A549 (cell line): ENCODE results near the gene ADAM12. TPM values are rescaled to one million over a fixed set of nuclear protein-coding genes. Genes with fewer than 3 reads are reported as not detected.
A peak's percentile ranks its signal among the peaks of the same experiment; 100 is the strongest.

Experiments
- ATAC-seq, 2 experiments: fragments of 200-7000 bp in 1 of 2; fragments of >200 bp in 1 of 2; cut with Nextera tagmentation in 1 of 2; cut with Tn5 transposase in 1 of 2; 3 replicates each; pipeline versions ENCODE4 v1.8.0 to v1.9.1; 2018 to 2020; ENCODE audit warnings: mild to moderate bottlenecking in 1 of 2, moderate library complexity in 1 of 2
- CTCF ChIA-PET: fragments of 300-600 bp; sonication (Branson Sonifier 250); formaldehyde crosslinking; extraction: SDS; loops from one replicate; lab custom pipeline; 2021; ENCODE audit warnings: antibody characterized with exemption, inconsistent platforms; lab: Yijun Ruan, JAX
- POLR2A ChIA-PET: fragments of 350-600 bp; formaldehyde crosslinking; extraction: SDS; loops from one replicate; lab custom pipeline; 2021; ENCODE audit warnings: antibody characterized with exemption, inconsistent platforms; lab: Yijun Ruan, JAX
- DNase-seq, 2 experiments: peaks; one replicate each; pipeline versions ENCODE4 v3.0.0 to v3.0.0-alpha.2; 2011 to 2016; ENCODE audit warnings: low read depth in 1 of 2, low spot score in 1 of 2
- FAIRE-seq: peaks from 2 replicates; lab custom pipeline; 2011; peaks lifted over from hg19 to GRCh38; lab: Jason Lieb, UNC
- H3K27ac ChIP-seq, 2 experiments: fragments of >200 bp; sonication (Bioruptor Twin); formaldehyde crosslinking; 3 replicates each; pipeline ENCODE4 v1.5.1; 2016 to 2017
- H3K4me1 ChIP-seq: fragments of >200 bp; sonication (Bioruptor Twin); formaldehyde crosslinking; 3 replicates; pipeline ENCODE4 v1.6.1; 2016
- H3K4me2 ChIP-seq: fragments of >200 bp; sonication (Bioruptor Twin); formaldehyde crosslinking; 3 replicates; pipeline ENCODE4 v1.6.1; 2016
- H3K4me3 ChIP-seq: fragments of >200 bp; sonication (Bioruptor Twin); formaldehyde crosslinking; 3 replicates; pipeline ENCODE4 v1.5.1; 2016
- H3K9me3 ChIP-seq: fragments of >200 bp; sonication (Bioruptor Twin); formaldehyde crosslinking; 3 replicates; pipeline ENCODE4 v1.6.1; 2016
- ATOH8 ChIP-seq: fragments of 250-450 bp; sonication (Bioruptor Pico); IDR thresholded peaks from 2 replicates; pipeline ENCODE4 v1.5.0; 2020; ENCODE audit warnings: low read depth, mild to moderate bottlenecking, moderate library complexity
- BCL3 ChIP-seq: fragments of >200 bp; sonication (Bioruptor Twin); formaldehyde crosslinking; IDR thresholded peaks from 3 replicates; pipeline ENCODE4 v1.6.1; 2016
- BHLHE40 ChIP-seq: IDR thresholded peaks from 2 replicates; pipeline ENCODE4 v1.6.1; 2012; ENCODE audit warnings: low read depth, low read length, inconsistent platforms
- CBX2 ChIP-seq: fragments of 200-600 bp; sonication (generic); IDR thresholded peaks from 2 replicates; pipeline ENCODE4 v1.6.1; 2016; ENCODE audit warnings: low read depth, mild to moderate bottlenecking, borderline replicate concordance
- CBX8 ChIP-seq: fragments of 200-600 bp; sonication (generic); IDR thresholded peaks from 2 replicates; pipeline ENCODE4 v1.6.1; 2016
- CHD2 ChIP-seq: fragments of 150-350 bp; IDR thresholded peaks from 2 replicates; pipeline ENCODE4 v1.6.1; 2014; ENCODE audit warnings: low read length; ENCODE audit not compliant: partially characterized antibody
- CHD4 ChIP-seq: fragments of 200-600 bp; sonication (generic); IDR thresholded peaks from 2 replicates; pipeline ENCODE4 v1.6.1; 2016; ENCODE audit warnings: antibody characterized with exemption, mild to moderate bottlenecking, borderline replicate concordance
- EHMT2 ChIP-seq: fragments of 200-600 bp; sonication (generic); IDR thresholded peaks from 2 replicates; pipeline ENCODE4 v1.6.1; 2016; ENCODE audit warnings: antibody characterized with exemption, low read depth, mild to moderate bottlenecking, moderate library complexity
- FOSB ChIP-seq: fragments of 250-450 bp; sonication (Bioruptor Pico); IDR thresholded peaks from 2 replicates; pipeline ENCODE4 v1.5.0; 2020; ENCODE audit warnings: mild to moderate bottlenecking, moderate library complexity
- HEYL ChIP-seq: fragments of 250-450 bp; sonication (Bioruptor Pico); IDR thresholded peaks from 2 replicates; pipeline ENCODE4 v1.8.0; 2021; ENCODE audit warnings: mild to moderate bottlenecking, moderate library complexity
- HMGXB4 ChIP-seq: fragments of 250-450 bp; sonication (Bioruptor Pico); IDR thresholded peaks from 2 replicates; pipeline ENCODE4 v1.5.0; 2021; ENCODE audit warnings: mild to moderate bottlenecking, moderate library complexity, borderline replicate concordance
- HOXA7 ChIP-seq: fragments of 250-450 bp; sonication (Bioruptor Pico); IDR thresholded peaks from 2 replicates; pipeline ENCODE4 v1.5.0; 2020; ENCODE audit warnings: mild to moderate bottlenecking, moderate library complexity
- HOXB5 ChIP-seq: fragments of 250-450 bp; sonication (Bioruptor Pico); IDR thresholded peaks from 2 replicates; pipeline ENCODE4 v1.5.0; 2020; ENCODE audit warnings: mild to moderate bottlenecking, moderate library complexity
- JUN ChIP-seq, 2 experiments: fragments of >200 bp; sonication (Bioruptor Twin); formaldehyde crosslinking; IDR thresholded peaks; 2 replicates in 1 of 2; 3 replicates in 1 of 2; pipeline ENCODE4 v1.6.1; 2016 to 2017
- MAX ChIP-seq: IDR thresholded peaks from 2 replicates; pipeline ENCODE4 v1.6.1; 2012
- NR3C1 ChIP-seq: fragments of >200 bp; sonication (Bioruptor Twin); formaldehyde crosslinking; IDR thresholded peaks from 3 replicates; pipeline ENCODE4 v1.6.1; 2017
- PHF8 ChIP-seq: fragments of 200-600 bp; sonication (generic); IDR thresholded peaks from 2 replicates; pipeline ENCODE4 v1.6.1; 2016; ENCODE audit warnings: low read depth, mild to moderate bottlenecking, antibody characterized with exemption, moderate library complexity, borderline replicate concordance
- POLR2A ChIP-seq: IDR thresholded peaks from 2 replicates; pipeline ENCODE4 v1.6.1; 2012; ENCODE audit warnings: mild to moderate bottlenecking, low read length
- RAD21 ChIP-seq, 2 experiments: fragments of >200 bp in 1 of 2; sonication (Bioruptor Twin) in 1 of 2; formaldehyde crosslinking in 1 of 2; IDR thresholded peaks in 1 of 2; conservative IDR thresholded peaks in 1 of 2; 2 replicates in 1 of 2; 3 replicates in 1 of 2; pipeline ENCODE4 v1.6.1; 2012 to 2018; ENCODE audit warnings: inconsistent platforms in 1 of 2
- SREBF2 ChIP-seq: fragments of 450-650 bp; IDR thresholded peaks from 2 replicates; pipeline ENCODE4 v1.6.1; 2014; ENCODE audit warnings: mild to moderate bottlenecking, moderate library complexity
- TFCP2L1 ChIP-seq: fragments of 250-450 bp; sonication (Bioruptor Pico); IDR thresholded peaks from 2 replicates; pipeline ENCODE4 v1.5.0; 2021; ENCODE audit warnings: mild to moderate bottlenecking
- ZC3H11A ChIP-seq: fragments of 450-650 bp; IDR thresholded peaks from 2 replicates; pipeline ENCODE4 v1.6.1; 2014; ENCODE audit warnings: antibody characterized with exemption, mild to moderate bottlenecking
- ZNF302 ChIP-seq: fragments of 250-450 bp; sonication (Bioruptor Pico); IDR thresholded peaks from 2 replicates; pipeline ENCODE4 v1.9.0; 2021; ENCODE audit warnings: inconsistent platforms, mild to moderate bottlenecking, moderate library complexity
- ZSCAN20 ChIP-seq: fragments of 250-450 bp; sonication (Bioruptor Pico); IDR thresholded peaks from 2 replicates; pipeline ENCODE4 v1.8.0; 2022; ENCODE audit warnings: mild to moderate bottlenecking, moderate library complexity
- WGBS: methylation state at CpG from one replicate; pipeline ENCODE4 v1.1.6; 2017; ENCODE audit errors: missing lambda C conversion rate; 5-methylcytosine and 5-hydroxymethylcytosine counted together
- polyA plus RNA-seq, 4 experiments: library from polyadenylated mRNA; depleted of rRNA in 3 of 4; stranded (reverse); fragments of >200 nt; fragmentation: RNase III in 1 of 4; extraction: RNeasy Plus Mini Kit Qiagen cat#74134 plus additional on column Dnase treatment in 1 of 4; gene quantifications; 2 replicates in 3 of 4; 3 replicates in 1 of 4; pipeline ENCODE4 v1.2.3, GENCODE V29; 2011 to 2017
- TF ChIP-seq, protein P1 (sequence below): fragments of 150-350 bp; IDR thresholded peaks from 2 replicates; pipeline ENCODE4 v1.6.1; 2014; ENCODE audit warnings: low read depth, mild to moderate bottlenecking, low read length

Gene ADAM12
- polyA plus RNA-seq, 2 of the 4 experiments (the other 2 are of a cell fraction), result 1.6 to 4.8 TPM

GRCh38 chr10:126400641-126401040 lies 12.4 kb upstream of the ADAM12 start:
- Histone ChIP-seq H3K4me3 (no peak overlapping the region), H3K4me1 (peaks cover 22% of the 10 kb centered on the region), H3K9me3 (no peaks in the 10 kb centered on the region), H3K4me2 (no peak overlapping the region), H3K27ac (no peak overlapping the region)
- DNase-seq (no peak), ATAC-seq (no peak), FAIRE-seq (peak; percentile 39)
- WGBS, result 80% methylated on average over 4 of the region's 4 CpGs
- ChIA-PET POLR2A (no interaction called here), CTCF (interaction anchor here (0.6 kb wide), 1 partner anchor 196 kb away, joined by 3 read pairs; no protein-coding TSS in a partner anchor)
- TF ChIP-seq CBX2 (no peak), BCL3 (no peak), TFCP2L1 (CRISPR knock-in tag) (no peak), FOSB (no peak), MAX (no peak), ZSCAN20 (CRISPR knock-in tag) (no peak), ZC3H11A (no peak), SREBF2 (no peak), NR3C1 (no peak), HMGXB4 (CRISPR knock-in tag) (no peak), ZNF302 (CRISPR knock-in tag) (no peak), HEYL (CRISPR knock-in tag) (no peak), CHD4 (no peak), HOXA7 (CRISPR knock-in tag) (no peak), CHD2 (no peak), ATOH8 (CRISPR knock-in tag) (no peak), BHLHE40 (no peak), HOXB5 (CRISPR knock-in tag) (no peak)
- TF ChIP-seq, protein P1, sequence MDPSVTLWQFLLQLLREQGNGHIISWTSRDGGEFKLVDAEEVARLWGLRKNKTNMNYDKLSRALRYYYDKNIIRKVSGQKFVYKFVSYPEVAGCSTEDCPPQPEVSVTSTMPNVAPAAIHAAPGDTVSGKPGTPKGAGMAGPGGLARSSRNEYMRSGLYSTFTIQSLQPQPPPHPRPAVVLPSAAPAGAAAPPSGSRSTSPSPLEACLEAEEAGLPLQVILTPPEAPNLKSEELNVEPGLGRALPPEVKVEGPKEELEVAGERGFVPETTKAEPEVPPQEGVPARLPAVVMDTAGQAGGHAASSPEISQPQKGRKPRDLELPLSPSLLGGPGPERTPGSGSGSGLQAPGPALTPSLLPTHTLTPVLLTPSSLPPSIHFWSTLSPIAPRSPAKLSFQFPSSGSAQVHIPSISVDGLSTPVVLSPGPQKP, result no peak

DNA sequence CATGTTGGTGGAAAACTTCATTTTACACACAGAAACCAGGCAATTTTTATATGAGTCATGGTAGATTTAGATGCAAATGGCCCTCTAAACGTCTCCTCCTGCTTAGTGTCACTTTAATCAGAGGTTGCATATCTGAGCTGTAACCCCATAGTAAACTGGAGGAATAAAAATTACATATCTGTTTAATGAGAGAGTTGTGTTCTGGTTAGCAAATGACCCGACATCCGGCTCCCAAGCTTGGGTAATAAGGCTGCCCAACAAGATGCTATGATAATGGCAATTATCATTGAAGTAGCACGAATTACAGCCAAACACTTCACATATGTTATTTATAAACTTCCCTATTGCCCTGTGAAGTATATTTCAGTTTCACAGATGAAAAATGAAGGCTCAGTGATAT lies 10.6 kb upstream of the ADAM12 start:
- H3K9me3 ChIP-seq, result no peaks in the 10 kb centered on the region
- DNase-seq (no peak), FAIRE-seq (no peak), ATAC-seq (no peak)
- H3K27ac ChIP-seq, result peak overlapping the region in 1 of 2 experiments; percentile 84; a peak in 4 of 6 replicates
- ChIA-PET CTCF (no interaction called here), POLR2A (no interaction called here)
- no peak overlapping the region for H3K4me3 ChIP-seq
- H3K4me1 ChIP-seq, result peaks cover 22% of the 10 kb centered on the region
- no peak overlapping the region; the same call in 2 of the 3 replicates for H3K4me2 ChIP-seq
- 61% methylated on average over 4 of the region's 4 CpGs for WGBS
- no peak for TF ChIP-seq JUN (IDR thresholded peaks at IDR 0.05)
- TF ChIP-seq PHF8, result no peak
- TF ChIP-seq POLR2A, result no peak
- no peak for TF ChIP-seq EHMT2
- no peak for TF ChIP-seq BHLHE40
- no peak for TF ChIP-seq RAD21 (conservative IDR thresholded peaks at IDR 0.05 in 1 of 2, IDR thresholded peaks at IDR 0.05 in 1 of 2)
- TF ChIP-seq CBX8, result no peak
- no peak for TF ChIP-seq HMGXB4 (CRISPR knock-in tag)
- no peak for TF ChIP-seq ZSCAN20 (CRISPR knock-in tag)
